KMS-11 (cell line): Measurements from ENCODE around the gene TBC1D2.

Experiments
- H2AFZ ChIP-seq: fragments of 200-600 bp; sonication (generic); 2 replicates; pipeline ENCODE4 v1.6.1; 2016; ENCODE audit warnings: antibody characterized with exemption, mixed run types, low read depth
- H3K27ac ChIP-seq: fragments of 200-600 bp; sonication (generic); 2 replicates; pipeline ENCODE4 v1.6.1; 2016; ENCODE audit warnings: mild to moderate bottlenecking, mixed run types
- H3K27me3 ChIP-seq: fragments of 200-600 bp; sonication (generic); 2 replicates; pipeline ENCODE4 v1.6.1; 2017; ENCODE audit warnings: mild to moderate bottlenecking, low read depth, mixed run types, moderate library complexity; ENCODE audit not compliant: insufficient read depth
- H3K36me3 ChIP-seq: fragments of 200-600 bp; sonication (generic); 2 replicates; pipeline ENCODE4 v1.6.1; 2017; ENCODE audit warnings: mild to moderate bottlenecking, mixed run types; ENCODE audit not compliant: insufficient read depth
- H3K4me1 ChIP-seq: fragments of 200-600 bp; sonication (generic); 2 replicates; pipeline ENCODE4 v1.6.1; 2016; ENCODE audit warnings: mild to moderate bottlenecking, low read depth, mixed run types; ENCODE audit not compliant: poor library complexity, severe bottlenecking
- H3K4me2 ChIP-seq: fragments of 200-600 bp; sonication (generic); 2 replicates; pipeline ENCODE4 v1.7.0; 2016; ENCODE audit warnings: mild to moderate bottlenecking, mixed run types
- H3K4me3 ChIP-seq: fragments of 200-600 bp; sonication (generic); IDR thresholded peaks from 2 replicates; pipeline ENCODE4 v1.6.1; 2017; ENCODE audit warnings: low read depth, low read length, mixed read lengths; ENCODE audit not compliant: insufficient read depth
- H3K79me2 ChIP-seq: fragments of 200-600 bp; sonication (generic); 2 replicates; pipeline ENCODE4 v1.6.1; 2016; ENCODE audit warnings: low read depth, mixed run types; ENCODE audit not compliant: insufficient read depth
- H3K9ac ChIP-seq: fragments of 200-600 bp; sonication (generic); 2 replicates; pipeline ENCODE4 v1.6.1; 2016; ENCODE audit warnings: mild to moderate bottlenecking, mixed run types
- H4K20me1 ChIP-seq: fragments of 200-600 bp; sonication (generic); 2 replicates; pipeline ENCODE4 v1.6.1; 2016; ENCODE audit warnings: mild to moderate bottlenecking, mixed run types; ENCODE audit not compliant: insufficient read depth
- TF ChIP-seq, protein P1 (sequence below): fragments of 200-600 bp; sonication (generic); conservative IDR thresholded peaks from 2 replicates; pipeline ENCODE4 v1.6.1; 2017; ENCODE audit warnings: low read depth, mild to moderate bottlenecking, antibody characterized with exemption, low read length, moderate library complexity, mixed read lengths

The TBC1D2 gene

DNA sequence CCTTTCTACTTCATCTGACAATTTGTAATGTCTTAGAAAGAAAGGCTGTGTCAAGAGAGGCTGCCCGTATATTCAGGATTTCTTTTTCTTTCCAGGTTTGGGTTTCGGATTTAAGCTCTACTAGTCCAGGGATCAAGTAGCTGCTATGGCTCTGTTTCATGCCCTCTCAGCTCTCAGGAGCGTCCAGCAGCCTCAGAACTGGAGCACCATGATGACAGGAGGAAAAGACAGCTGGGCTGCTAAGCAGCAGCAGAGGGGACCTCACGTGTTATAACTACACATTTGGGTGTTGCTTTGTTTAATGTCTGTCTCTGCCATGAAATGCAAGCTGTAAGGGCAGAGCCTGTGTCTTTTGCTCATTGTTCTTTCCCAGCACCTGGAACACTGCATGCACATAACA lies 28.5 kb downstream of the TBC1D2 start:
- Histone ChIP-seq H3K27ac (no peak overlapping the region), H3K79me2 (no peaks in the 10 kb centered on the region), H2AFZ (no peak overlapping the region), H3K4me3 (no peak overlapping the region), H3K9ac (no peak overlapping the region), H3K4me1 (no peaks in the 10 kb centered on the region), H3K27me3 (no peaks in the 10 kb centered on the region), H4K20me1 (no peaks in the 10 kb centered on the region), H3K36me3 (no peaks in the 10 kb centered on the region), H3K4me2 (no peak overlapping the region)
- TF ChIP-seq, protein P1, sequence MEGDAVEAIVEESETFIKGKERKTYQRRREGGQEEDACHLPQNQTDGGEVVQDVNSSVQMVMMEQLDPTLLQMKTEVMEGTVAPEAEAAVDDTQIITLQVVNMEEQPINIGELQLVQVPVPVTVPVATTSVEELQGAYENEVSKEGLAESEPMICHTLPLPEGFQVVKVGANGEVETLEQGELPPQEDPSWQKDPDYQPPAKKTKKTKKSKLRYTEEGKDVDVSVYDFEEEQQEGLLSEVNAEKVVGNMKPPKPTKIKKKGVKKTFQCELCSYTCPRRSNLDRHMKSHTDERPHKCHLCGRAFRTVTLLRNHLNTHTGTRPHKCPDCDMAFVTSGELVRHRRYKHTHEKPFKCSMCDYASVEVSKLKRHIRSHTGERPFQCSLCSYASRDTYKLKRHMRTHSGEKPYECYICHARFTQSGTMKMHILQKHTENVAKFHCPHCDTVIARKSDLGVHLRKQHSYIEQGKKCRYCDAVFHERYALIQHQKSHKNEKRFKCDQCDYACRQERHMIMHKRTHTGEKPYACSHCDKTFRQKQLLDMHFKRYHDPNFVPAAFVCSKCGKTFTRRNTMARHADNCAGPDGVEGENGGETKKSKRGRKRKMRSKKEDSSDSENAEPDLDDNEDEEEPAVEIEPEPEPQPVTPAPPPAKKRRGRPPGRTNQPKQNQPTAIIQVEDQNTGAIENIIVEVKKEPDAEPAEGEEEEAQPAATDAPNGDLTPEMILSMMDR = no peak

GRCh38 chr9:98226516-98226915 lies 28.9 kb downstream of the TBC1D2 start:
- Histone ChIP-seq H3K79me2 (no peaks in the 10 kb centered on the region), H3K9ac (no peak overlapping the region), H3K36me3 (no peaks in the 10 kb centered on the region), H3K27ac (no peak overlapping the region), H3K27me3 (no peaks in the 10 kb centered on the region), H3K4me2 (no peak overlapping the region), H3K4me3 (no peak overlapping the region), H3K4me1 (no peaks in the 10 kb centered on the region), H4K20me1 (no peaks in the 10 kb centered on the region), H2AFZ (no peak overlapping the region)
- TF ChIP-seq, protein P1 = no peak

DNA sequence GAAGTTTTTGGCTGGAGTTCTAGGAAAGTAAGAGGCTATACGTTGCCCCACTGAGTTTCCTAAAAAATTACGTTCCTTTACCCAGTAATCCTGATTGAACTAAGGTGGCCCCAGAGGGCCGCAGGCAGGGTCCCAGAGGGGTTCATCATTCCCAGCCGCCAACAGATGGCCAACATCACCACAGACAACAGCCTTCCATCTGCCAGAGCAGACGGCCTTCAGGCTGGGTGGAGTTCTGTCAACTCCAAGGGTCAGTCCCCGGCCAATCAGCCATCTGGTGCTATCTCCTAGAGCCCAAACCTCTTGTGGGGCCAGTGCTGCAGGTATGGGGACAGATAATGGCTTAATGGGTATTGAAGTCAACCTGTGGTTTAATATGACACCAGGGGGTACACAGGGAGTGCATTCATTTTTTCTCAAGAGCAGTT lies 30.4 kb downstream of the TBC1D2 start:
- no peaks in the 10 kb centered on the region for H4K20me1 ChIP-seq
- H3K36me3 ChIP-seq = no peaks in the 10 kb centered on the region
- no peaks in the 10 kb centered on the region for H3K4me1 ChIP-seq

GRCh38 chr9:98222885-98223691 lies 32.4 kb downstream of the TBC1D2 start:
- Histone ChIP-seq H3K27me3 (no peaks in the 10 kb centered on the region), H3K9ac (no peak overlapping the region), H4K20me1 (no peaks in the 10 kb centered on the region), H3K27ac (no peak overlapping the region), H3K4me1 (no peaks in the 10 kb centered on the region), H3K36me3 (no peaks in the 10 kb centered on the region), H3K4me3 (no peak overlapping the region), H2AFZ (no peak overlapping the region), H3K79me2 (no peaks in the 10 kb centered on the region), H3K4me2 (no peak overlapping the region)
- TF ChIP-seq, protein P1 = no peak

More for the DNA sequence above, 30.4 kb downstream of the TBC1D2 start:
- TF ChIP-seq, protein P1 = no peak
- Histone ChIP-seq H3K79me2 (no peaks in the 10 kb centered on the region), H3K4me2 (no peak overlapping the region), H2AFZ (no peak overlapping the region), H3K27ac (no peak overlapping the region), H3K27me3 (no peaks in the 10 kb centered on the region), H3K4me3 (no peak overlapping the region), H3K9ac (no peak overlapping the region)
